GM19238 (cell line): ENCODE data around the gene ITPKA.
"Not testable (repeated sequence)": the region's sequence is repeated elsewhere in the genome, so short reads cannot be mapped to it uniquely, and the experiment has no call there.

ENCODE experiments used
- DNase-seq: peaks from one replicate; pipeline ENCODE4 v3.0.0; 2011; ENCODE audit warnings: low spot score; ENCODE audit not compliant: insufficient read length

The ITPKA gene

GRCh38 chr15:41493205-41493901 is at the start of gene ITPKA:
Gene ITPKA (plus strand): TSS chr15:41493874. CDS start chr15:41493928, 54 bp downstream.
- DNase-seq, result peak; percentile 88

DNA sequence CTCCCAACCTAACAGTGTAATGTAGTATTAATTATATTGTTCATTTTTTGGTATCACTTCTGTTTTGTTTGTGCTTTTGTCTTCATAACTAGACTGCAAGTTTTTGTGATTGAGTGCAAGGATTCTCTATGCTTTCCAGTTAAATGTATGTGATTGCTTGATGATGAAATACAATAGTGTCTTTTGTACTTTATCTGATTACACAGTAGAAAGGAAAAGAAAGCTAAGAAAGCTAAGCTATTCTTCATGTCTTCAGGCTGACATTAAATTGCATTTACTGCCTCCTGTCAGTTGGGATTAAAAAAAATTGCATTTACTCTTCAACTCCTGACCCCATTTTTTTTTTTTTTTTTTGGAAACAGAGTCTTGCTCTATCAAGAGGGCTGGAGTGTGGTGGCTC is 48.3 kb upstream of the ITPKA start:
- no peak for DNase-seq

- DNase-seq, result no peak
Measured at GRCh38 chr15:41462084-41462795, 31.4 kb upstream of the ITPKA start.

DNA sequence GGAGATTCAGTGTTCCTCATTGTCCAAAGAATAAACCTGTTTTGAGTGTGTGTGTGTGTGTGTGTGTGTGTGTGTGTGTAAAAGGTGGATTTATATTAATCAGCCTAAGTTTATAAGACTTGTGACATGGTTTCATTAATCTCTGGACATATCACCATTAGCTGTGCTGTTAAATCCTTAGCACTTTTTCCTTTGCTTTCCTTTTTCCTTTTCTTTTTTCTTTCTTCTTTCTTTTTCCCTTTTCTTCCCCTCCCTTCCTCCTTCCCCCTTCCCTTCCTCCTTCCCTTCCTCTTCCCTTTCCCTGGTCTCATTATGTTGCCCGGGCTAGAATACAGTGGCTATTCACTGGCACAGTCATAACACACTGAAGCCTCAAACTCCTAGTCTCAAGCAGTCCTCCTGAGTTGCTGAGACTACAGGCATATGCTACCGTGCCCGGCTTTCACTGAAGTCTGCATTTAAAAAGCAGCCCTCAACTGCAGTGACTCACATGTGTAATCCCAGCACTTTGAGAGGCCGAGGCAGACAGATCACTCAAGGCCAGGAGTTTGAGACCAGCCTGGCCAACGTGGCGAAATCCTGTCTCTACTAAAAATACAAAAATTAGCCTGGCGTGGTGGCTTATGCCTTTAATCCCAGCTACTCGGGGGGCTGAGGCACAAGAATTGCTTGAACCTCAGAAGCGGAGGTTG is 28.6 kb upstream of the ITPKA start:
- DNase-seq, result no peak

DNA sequence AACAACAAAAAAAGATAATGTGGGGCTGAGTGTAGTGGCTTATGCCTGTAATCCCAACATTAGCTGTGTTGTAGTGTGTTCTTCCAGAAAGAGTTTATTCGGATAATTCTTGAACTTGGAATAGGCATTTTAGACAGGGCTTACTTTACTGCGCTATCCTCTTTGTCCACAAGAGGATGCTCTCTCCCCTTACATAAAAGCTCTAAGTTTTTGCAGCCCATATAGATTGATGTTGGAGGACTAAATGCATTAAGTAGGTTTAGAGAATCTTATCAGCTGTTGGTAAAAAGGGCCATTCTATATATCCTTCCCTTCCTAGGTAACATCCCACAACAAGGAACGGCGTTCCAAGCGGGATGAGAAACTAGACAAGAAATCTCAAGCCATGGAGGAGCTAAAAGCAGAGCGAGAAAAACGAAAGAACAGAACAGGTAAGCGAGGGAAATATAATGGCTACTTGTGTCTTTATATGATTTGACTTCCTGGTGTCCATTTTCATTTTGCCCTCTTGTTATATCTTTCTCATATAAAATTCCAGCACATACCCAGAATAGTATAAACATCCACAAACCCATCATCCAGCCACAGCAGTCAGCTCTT is 27.8 kb upstream of the ITPKA start:
- DNase-seq, result no peak

- no peak for DNase-seq
Measured at GRCh38 chr15:41466711-41467110, 27.0 kb upstream of the ITPKA start.

DNA sequence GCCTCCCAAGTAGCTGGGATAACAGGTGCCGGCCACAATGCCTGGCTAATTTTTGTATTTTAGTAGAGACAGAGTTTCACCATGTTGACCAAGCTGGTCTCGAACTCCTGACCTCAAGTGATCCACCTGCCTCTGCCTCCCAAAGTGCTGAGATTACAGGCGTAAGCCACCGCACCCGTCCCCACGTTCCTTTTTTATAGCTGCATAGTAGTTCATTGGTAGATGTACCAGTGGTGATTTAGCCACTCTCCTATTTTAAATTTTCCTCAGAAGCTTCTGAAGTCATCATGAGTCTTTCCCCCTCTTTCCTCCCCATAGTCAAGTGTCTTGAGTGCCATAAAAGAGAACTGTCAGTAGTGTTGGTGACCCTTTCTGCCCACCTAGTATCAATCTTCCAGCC is 24.0 kb upstream of the ITPKA start:
- DNase-seq, result not testable (repeated sequence)

GRCh38 chr15:41473418-41473817 is 20.3 kb upstream of the ITPKA start:
- no peak for DNase-seq

DNA sequence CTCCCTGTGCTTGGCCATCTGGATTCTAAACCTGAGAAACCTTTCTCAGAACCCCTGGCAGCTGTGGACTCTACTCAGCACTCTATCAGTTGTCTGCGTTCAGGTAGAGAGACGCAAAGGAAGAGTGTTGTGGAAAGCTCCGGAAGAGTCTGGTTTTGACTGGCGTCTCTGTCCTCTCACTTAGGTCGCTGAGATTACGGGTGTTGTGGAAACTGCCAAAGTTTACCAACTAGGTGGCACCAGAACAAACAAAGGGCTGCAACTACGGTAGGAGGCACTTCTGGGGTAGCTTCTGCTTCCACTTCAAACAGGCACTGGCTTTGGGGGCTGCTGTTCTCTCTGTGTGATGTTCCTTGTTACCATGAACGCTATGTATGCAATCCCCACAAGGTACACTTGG is 19.2 kb upstream of the ITPKA start:
- no peak for DNase-seq

- no peak for DNase-seq
Measured at GRCh38 chr15:41474941-41475340, 18.7 kb upstream of the ITPKA start.

DNA sequence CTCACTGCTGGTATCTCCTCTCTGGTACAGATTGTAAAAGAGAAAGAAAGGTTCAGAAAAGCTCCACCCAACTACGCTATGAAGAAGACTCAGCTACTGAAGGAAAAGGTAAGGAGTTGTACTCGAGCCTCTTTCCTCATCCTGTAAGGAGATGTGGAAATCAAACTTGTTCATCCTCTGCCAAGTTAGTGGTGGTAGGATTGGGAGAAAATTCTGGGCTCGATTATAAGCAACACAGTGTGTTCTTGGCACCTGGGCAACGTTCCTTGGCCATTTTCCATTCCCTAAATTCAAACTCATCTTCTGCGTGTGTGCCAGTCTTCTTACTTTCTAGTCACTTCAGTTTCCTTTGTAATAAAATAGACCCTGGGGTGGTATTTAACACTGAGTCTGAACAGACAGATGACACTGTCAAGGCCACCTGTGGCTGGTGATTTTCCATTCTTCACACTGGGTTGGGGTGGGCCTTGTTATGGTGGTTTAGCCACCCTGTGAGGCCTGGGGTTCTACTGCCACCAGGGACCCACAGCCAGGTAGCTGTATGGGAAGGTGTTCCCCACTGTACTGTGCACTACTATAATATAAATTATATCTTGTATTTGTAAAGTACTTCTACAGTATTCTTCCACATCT is 17.1 kb upstream of the ITPKA start:
- no peak for DNase-seq

DNA sequence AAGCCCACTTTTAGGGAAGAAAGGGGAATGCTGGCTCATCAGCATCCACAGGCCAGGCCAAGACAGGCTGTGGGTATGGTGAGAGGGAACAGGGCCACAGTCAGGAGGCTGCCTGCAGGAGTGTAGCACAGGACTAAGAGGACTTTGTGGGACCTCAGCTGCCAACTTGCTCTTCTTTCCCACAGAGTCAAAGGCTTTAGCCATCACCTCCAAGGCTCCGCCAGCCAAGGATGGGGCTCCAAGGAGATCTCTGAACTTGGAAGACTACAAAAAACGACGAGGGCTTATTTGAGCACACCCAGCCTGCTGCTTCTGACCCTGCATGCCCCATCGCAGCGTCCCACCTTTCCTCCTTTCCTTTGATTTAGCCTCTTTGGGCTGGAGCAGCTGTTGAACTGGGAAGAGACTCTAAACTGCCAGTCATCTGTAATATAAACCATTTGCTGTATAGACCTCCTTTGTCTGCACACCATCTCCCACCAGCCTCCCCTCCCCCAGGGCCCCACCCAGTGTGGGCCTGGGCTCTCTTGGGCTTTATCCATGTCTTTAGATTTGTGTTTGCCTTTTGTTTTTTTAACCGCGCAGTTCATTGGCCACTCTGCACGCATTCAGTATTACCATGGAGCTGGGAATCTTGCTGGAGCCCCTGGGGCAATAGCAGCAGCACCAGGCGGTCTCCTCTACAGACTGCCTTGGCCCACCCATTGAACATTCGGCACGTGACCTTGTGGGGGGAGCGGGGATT is 13.1 kb upstream of the ITPKA start:
- no peak for DNase-seq

- no peak for DNase-seq
Measured at GRCh38 chr15:41482110-41482877, 11.4 kb upstream of the ITPKA start.

GRCh38 chr15:41483115-41483514 is 10.6 kb upstream of the ITPKA start:
- peak; percentile 78 for DNase-seq

DNA sequence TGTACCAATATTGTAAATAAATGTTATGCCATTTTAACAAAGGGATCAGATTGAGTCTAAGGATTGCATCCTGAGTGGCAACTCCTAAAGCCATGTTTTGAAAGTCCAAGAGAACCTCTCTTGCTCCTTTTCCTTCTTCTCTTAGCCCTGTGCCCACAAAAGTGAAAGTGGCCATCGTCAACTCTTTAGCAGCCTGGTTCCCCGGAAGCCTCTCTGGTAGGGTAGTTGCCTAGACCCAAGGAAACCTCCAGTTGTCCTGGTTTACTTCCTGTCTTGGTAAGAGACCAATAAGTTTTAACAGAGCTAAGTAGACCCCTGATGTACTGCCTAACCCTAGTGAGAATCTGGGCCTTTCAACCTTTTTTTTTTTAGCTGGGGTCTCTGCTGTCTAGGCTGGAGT is 10.2 kb upstream of the ITPKA start:
- DNase-seq, result no peak

- DNase-seq, result no peak
Measured at GRCh38 chr15:41484937-41485625, 8.6 kb upstream of the ITPKA start.

DNA sequence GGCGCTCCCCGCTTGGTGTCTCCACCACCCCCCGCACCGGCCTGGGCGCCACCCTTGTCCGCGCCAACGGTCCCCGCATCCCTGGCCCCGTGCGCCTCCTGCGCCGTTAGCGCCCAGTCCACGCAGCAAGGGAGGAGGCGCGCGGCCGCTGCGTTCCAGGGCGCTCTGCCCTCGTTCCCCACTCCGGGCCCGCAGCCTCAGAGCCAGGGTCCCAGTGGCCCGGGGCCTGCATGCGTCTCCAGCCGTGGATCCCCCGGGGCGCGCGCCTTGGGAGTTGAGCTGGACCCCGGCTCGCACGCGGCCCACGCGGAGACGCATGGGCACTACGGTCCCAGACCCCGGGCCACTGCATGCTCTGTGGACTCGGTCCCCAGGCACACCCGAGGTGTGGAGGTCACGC is 7.4 kb upstream of the ITPKA start:
- no peak for DNase-seq

- DNase-seq, result no peak
Measured at GRCh38 chr15:41487381-41487780, 6.3 kb upstream of the ITPKA start.

DNA sequence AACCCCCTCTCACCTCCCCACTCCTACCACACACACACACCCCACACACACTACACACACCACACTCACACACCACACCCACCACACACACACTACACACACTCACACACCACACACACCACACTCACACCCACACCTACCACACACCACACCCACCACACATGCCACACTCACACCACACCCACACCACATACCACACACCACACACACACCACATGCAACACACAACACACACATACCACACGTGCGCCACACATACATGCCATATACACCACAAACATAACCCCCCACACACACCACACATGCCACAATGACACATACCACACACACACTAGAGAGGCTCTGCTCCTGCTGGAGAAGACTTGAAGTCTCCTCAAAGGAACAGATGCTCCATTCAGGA is 5.9 kb upstream of the ITPKA start:
- DNase-seq, result no peak

DNA sequence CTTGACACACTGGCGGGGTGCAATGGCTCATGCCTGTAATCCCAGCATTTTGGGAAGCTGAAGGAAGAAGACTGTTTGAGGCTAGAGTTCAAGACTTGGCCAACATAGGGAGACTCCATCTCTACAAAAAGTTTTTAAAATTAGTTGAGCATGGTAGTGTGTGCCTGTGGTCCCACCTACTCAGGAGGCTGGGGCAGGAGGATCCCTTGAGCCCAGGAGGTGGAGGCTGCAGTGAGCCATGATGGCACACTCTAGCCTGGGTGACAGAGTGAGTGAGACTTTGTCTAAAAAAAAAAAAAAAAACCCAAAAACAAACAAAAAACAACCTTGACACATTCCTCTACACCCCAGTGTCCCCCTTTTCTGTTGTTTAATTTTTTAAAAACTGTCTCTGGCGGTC is 4.0 kb upstream of the ITPKA start:
- no peak for DNase-seq
